IPS-20b (cell line): ENCODE data around the gene DENND1B.

ENCODE experiments used
- H3K27ac ChIP-seq: one replicate; pipeline ENCODE4 v1.5.1; 2013; ENCODE audit warnings: low read length
- H3K27me3 ChIP-seq: 2 replicates; pipeline ENCODE4 v1.6.1; 2013; ENCODE audit warnings: mild to moderate bottlenecking, low read length, inconsistent platforms; ENCODE audit not compliant: insufficient read depth
- H3K36me3 ChIP-seq: 2 replicates; pipeline ENCODE4 v1.6.1; 2013; ENCODE audit warnings: low read depth, mild to moderate bottlenecking, inconsistent platforms, low read length, moderate library complexity; ENCODE audit not compliant: insufficient read depth
- H3K4me1 ChIP-seq: 2 replicates; pipeline ENCODE4 v1.6.1; 2013; ENCODE audit warnings: mild to moderate bottlenecking, control low read depth, inconsistent platforms, low read length, moderate library complexity; ENCODE audit not compliant: insufficient read depth
- H3K4me3 ChIP-seq: 2 replicates; pipeline ENCODE4 v1.5.1; 2013; ENCODE audit warnings: mild to moderate bottlenecking, low read length, inconsistent platforms
- H3K9ac ChIP-seq: 2 replicates; pipeline ENCODE4 v1.6.1; 2013; ENCODE audit warnings: low read depth, mild to moderate bottlenecking, inconsistent platforms, low read length, moderate library complexity
- H3K9me3 ChIP-seq: 2 replicates; pipeline ENCODE4 v1.6.1; 2013; ENCODE audit warnings: mild to moderate bottlenecking, low read depth, low read length, inconsistent platforms; ENCODE audit not compliant: insufficient read depth

DENND1B gene

DNA sequence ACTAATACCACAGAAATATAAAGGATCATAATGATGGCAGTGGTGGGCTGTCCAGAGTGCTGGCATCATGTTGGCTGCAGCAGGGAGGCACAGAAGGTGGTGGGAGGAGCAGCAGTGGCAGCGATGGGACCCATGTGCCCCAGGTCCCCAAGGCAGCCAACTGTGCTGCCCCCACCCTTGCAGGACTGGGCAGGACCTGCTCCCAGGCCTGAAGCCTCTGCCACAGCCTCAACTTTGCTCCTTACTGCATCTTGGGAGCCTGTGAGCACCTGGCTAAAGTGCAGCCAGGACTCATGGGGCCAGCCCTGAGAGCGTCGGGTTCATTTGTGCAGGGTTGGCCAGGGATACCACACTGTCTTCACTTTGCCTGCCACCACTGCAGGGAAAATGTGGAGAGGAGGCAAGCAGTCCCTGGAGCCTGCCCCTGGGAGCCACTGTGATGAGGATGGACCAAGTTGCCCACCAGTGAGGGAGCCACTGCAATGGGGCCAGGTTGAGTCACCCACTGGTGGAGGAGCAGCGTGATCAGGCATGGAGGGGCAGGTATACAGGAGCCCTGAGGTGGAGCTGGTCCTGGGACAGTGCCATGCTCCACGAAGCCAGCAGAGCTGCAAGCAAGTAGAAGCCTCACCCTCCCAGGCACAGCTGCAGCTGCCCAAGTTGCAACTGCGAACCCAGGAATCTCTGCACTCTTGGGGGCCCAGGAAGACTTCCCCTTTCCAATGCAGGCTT is 25.3 kb upstream of the DENND1B start:
- Histone ChIP-seq H3K36me3 (no peaks in the 10 kb centered on the region), H3K27me3 (no peaks in the 10 kb centered on the region), H3K9me3 (peaks cover 6% of the 10 kb centered on the region; the same call in 1 of the 2 replicates), H3K4me3 (no peak overlapping the region), H3K4me1 (peaks cover 7% of the 10 kb centered on the region; the same call in 1 of the 2 replicates), H3K9ac (no peak overlapping the region), H3K27ac (no peak overlapping the region)

DNA sequence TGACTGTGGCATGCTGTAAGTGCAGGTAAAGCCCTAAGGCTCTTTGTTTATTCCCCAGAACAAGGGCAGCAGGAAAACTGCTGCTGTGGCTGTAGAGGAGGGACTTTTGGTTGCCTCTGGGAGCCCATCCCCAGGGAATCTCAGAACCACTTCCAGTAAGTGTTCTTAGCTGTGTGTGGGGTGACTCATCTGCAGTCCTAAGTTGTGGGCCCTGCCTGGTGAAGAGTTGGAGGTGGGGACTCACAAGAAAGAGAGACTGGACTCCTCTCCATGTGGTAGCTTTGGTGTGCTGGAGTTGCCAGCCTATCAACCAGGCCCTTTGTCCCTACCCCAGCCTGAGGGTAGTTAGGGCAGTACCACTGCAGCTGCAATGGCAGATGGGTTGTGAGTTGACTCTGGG is 24.0 kb upstream of the DENND1B start:
- Histone ChIP-seq H3K27ac (no peak overlapping the region), H3K9ac (no peak overlapping the region), H3K4me1 (peaks cover 7% of the 10 kb centered on the region; the same call in 1 of the 2 replicates), H3K27me3 (no peaks in the 10 kb centered on the region), H3K36me3 (no peaks in the 10 kb centered on the region), H3K9me3 (peaks cover 6% of the 10 kb centered on the region; the same call in 1 of the 2 replicates), H3K4me3 (no peak overlapping the region)

- no peaks in the 10 kb centered on the region for H3K36me3 ChIP-seq
- H3K9me3 ChIP-seq = peaks cover 6% of the 10 kb centered on the region; the same call in 1 of the 2 replicates
- H3K4me1 ChIP-seq = peaks cover 7% of the 10 kb centered on the region; the same call in 1 of the 2 replicates
These were observed 23.2 kb upstream of the DENND1B start for GRCh38 chr1:197798492-197798891.

GRCh38 chr1:197797010-197797409 is 21.7 kb upstream of the DENND1B start:
- no peak overlapping the region for H3K27ac ChIP-seq
- peaks cover 7% of the 10 kb centered on the region; the same call in 1 of the 2 replicates for H3K4me1 ChIP-seq
- no peak overlapping the region for H3K9ac ChIP-seq
- peaks cover 6% of the 10 kb centered on the region; the same call in 1 of the 2 replicates for H3K9me3 ChIP-seq
- no peaks in the 10 kb centered on the region for H3K27me3 ChIP-seq
- H3K4me3 ChIP-seq = no peak overlapping the region
- H3K36me3 ChIP-seq = no peaks in the 10 kb centered on the region

More at GRCh38 chr1:197798492-197798891, 23.2 kb upstream of the DENND1B start:
- Histone ChIP-seq H3K27ac (no peak overlapping the region), H3K27me3 (no peaks in the 10 kb centered on the region), H3K9ac (no peak overlapping the region), H3K4me3 (no peak overlapping the region)

GRCh38 chr1:197788741-197789739 is 13.8 kb upstream of the DENND1B start:
- Histone ChIP-seq H3K9me3 (no peaks in the 10 kb centered on the region), H3K4me3 (no peak overlapping the region), H3K36me3 (no peaks in the 10 kb centered on the region), H3K9ac (no peak overlapping the region), H3K27ac (no peak overlapping the region), H3K27me3 (no peaks in the 10 kb centered on the region), H3K4me1 (no peaks in the 10 kb centered on the region)

- H3K27me3 ChIP-seq = no peaks in the 10 kb centered on the region
- no peaks in the 10 kb centered on the region for H3K9me3 ChIP-seq
- no peak overlapping the region for H3K27ac ChIP-seq
- H3K4me1 ChIP-seq = no peaks in the 10 kb centered on the region
- H3K36me3 ChIP-seq = no peaks in the 10 kb centered on the region
- H3K9ac ChIP-seq = no peak overlapping the region
- no peak overlapping the region for H3K4me3 ChIP-seq
These were observed 12.6 kb upstream of the DENND1B start for GRCh38 chr1:197787623-197788536.

DNA sequence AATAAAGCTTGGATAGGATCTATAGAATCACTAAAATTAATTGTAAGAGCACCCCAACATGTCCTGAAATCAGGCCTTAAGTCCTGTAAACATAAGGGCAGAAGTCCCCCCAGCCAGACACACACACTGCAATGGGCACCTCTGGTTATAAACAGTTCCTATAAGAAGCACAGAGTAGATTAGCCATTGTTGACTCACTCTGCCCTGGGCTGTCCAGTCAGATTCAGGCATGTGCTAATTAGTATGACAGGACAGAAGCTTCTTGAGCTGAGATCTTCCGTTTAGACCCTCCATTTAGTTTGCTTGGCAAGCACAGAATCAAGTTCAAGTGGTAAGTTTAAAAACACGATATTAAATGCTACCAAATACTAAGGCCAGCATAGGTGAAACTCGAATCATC is 11.8 kb upstream of the DENND1B start:
- Histone ChIP-seq H3K9me3 (no peaks in the 10 kb centered on the region), H3K4me1 (no peaks in the 10 kb centered on the region), H3K4me3 (no peak overlapping the region), H3K27ac (no peak overlapping the region), H3K27me3 (no peaks in the 10 kb centered on the region), H3K36me3 (no peaks in the 10 kb centered on the region), H3K9ac (no peak overlapping the region)

- H3K27me3 ChIP-seq = no peaks in the 10 kb centered on the region
- H3K4me1 ChIP-seq = no peaks in the 10 kb centered on the region
- no peaks in the 10 kb centered on the region for H3K36me3 ChIP-seq
- H3K4me3 ChIP-seq = no peak overlapping the region
- H3K9ac ChIP-seq = no peak overlapping the region
- no peaks in the 10 kb centered on the region for H3K9me3 ChIP-seq
- H3K27ac ChIP-seq = no peak overlapping the region
These were observed 11.0 kb upstream of the DENND1B start for GRCh38 chr1:197786280-197786679.

- H3K9ac ChIP-seq = no peak overlapping the region
- H3K4me3 ChIP-seq = no peak overlapping the region
- H3K27ac ChIP-seq = no peak overlapping the region
- no peaks in the 10 kb centered on the region for H3K27me3 ChIP-seq
- H3K9me3 ChIP-seq = no peaks in the 10 kb centered on the region
- no peaks in the 10 kb centered on the region for H3K4me1 ChIP-seq
- H3K36me3 ChIP-seq = no peaks in the 10 kb centered on the region
These were observed 8.2 kb upstream of the DENND1B start for GRCh38 chr1:197783510-197783948.

- H3K9ac ChIP-seq = no peak overlapping the region
- H3K27ac ChIP-seq = no peak overlapping the region
These were observed 7.6 kb upstream of the DENND1B start for GRCh38 chr1:197782722-197783360.

More at GRCh38 chr1:197782722-197783360, 7.6 kb upstream of the DENND1B start:
- Histone ChIP-seq H3K27me3 (no peaks in the 10 kb centered on the region), H3K4me1 (no peaks in the 10 kb centered on the region), H3K36me3 (no peaks in the 10 kb centered on the region), H3K9me3 (no peaks in the 10 kb centered on the region), H3K4me3 (no peak overlapping the region)
